Endothelial cell of umbilical vein (primary cell): ENCODE measurements around the gene ILRUN.

ENCODE experiments used
- CTCF ChIP-seq, 2 donors: IDR thresholded peaks; 1 replicate in 1 of 2; 2 replicates in 1 of 2; pipeline ENCODE4 v1.5.1; 2011; ENCODE audit warnings: low read length in 2 of 2, mild to moderate bottlenecking in 2 of 2, moderate library complexity in 2 of 2, control low read depth in 1 of 2, inconsistent platforms in 1 of 2, low read depth in 1 of 2; ENCODE audit not compliant: insufficient read depth in 1 of 2; ENCODE audit errors: extremely low read depth in 1 of 2
- JUN ChIP-seq: IDR thresholded peaks from 2 replicates; pipeline ENCODE4 v1.6.1; 2011; ENCODE audit warnings: borderline replicate concordance, low read depth; ENCODE audit not compliant: insufficient read length, insufficient read depth
- MAX ChIP-seq: IDR thresholded peaks from 2 replicates; pipeline ENCODE4 v1.6.1; 2011; ENCODE audit not compliant: insufficient read depth, insufficient read length
- POLR2A ChIP-seq: IDR thresholded peaks from 2 replicates; pipeline ENCODE4 v1.6.1; 2012; ENCODE audit warnings: low read depth, mild to moderate bottlenecking, control low read depth, low read length
- POLR2AphosphoS5 ChIP-seq: IDR thresholded peaks from 2 replicates; pipeline ENCODE4 v1.6.1; 2012; ENCODE audit warnings: low read depth, mild to moderate bottlenecking, control low read depth, low read length, moderate library complexity; ENCODE audit not compliant: insufficient read depth

- TF ChIP-seq CTCF (IDR thresholded peaks at IDR 0.05; ENCODE audit: extremely low read depth in 1 of 2, insufficient read depth in 1 of 2, low read depth in 1 of 2, low read length in 2 of 2), result no peak
- TF ChIP-seq MAX, result no peak
- TF ChIP-seq POLR2A, result no peak
- TF ChIP-seq POLR2AphosphoS5, result no peak
- no peak for TF ChIP-seq JUN
Measured at GRCh38 chr6:34743625-34744293, 47.2 kb upstream of the ILRUN start.
